Measurements from ENCODE around the gene OGFR. TPM values are rescaled to one million over a fixed set of nuclear protein-coding genes. Genes with fewer than 3 reads are reported as not detected.

OGFR gene
- polyA plus RNA-seq, 1 donor (not counting 4 experiments of a cell fraction or from before 2014, with no cell fraction given) = 39.8 TPM

- Histone ChIP-seq H3K9ac (ENCODE audit: control insufficient read depth, extremely low read depth, insufficient read depth, low read length) (no peak overlapping the region), H3K4me2 (ENCODE audit: control insufficient read depth, extremely low read depth, insufficient read depth, low read depth, low read length) (no peak overlapping the region), H3K36me3 (ENCODE audit: control insufficient read depth in 2 of 2, extremely low read depth in 1 of 2, insufficient read depth in 2 of 2, low read length in 2 of 2) (peaks cover 0 to 21% of the 10 kb centered on the region in 2 experiments), H3K27me3 (ENCODE audit: control insufficient read depth, extremely low read depth, insufficient read depth, low read length) (peaks cover 35% of the 10 kb centered on the region), H4K20me1 (ENCODE audit: control insufficient read depth, extremely low read depth, insufficient read depth, low read length) (peaks cover 4% of the 10 kb centered on the region), H2AFZ (ENCODE audit: control insufficient read depth, low read length) (no peak overlapping the region), H3K9me1 (ENCODE audit: control insufficient read depth, extremely low read depth, insufficient read depth, low read length) (no peaks in the 10 kb centered on the region), H3K79me2 (ENCODE audit: control insufficient read depth, insufficient read depth, low read length) (no peaks in the 10 kb centered on the region), H3K27ac (ENCODE audit: control insufficient read depth, insufficient read depth, low read length) (no peak overlapping the region), H3K4me1 (ENCODE audit: control insufficient read depth, extremely low read depth, insufficient read depth, low read length) (peaks cover 21% of the 10 kb centered on the region), H3K4me3 (ENCODE audit: control insufficient read depth in 2 of 3, extremely low read depth in 1 of 3, insufficient read depth in 2 of 3, low read depth in 1 of 3, low read length in 3 of 3) (no peak overlapping the region), H3K9me3 (ENCODE audit: control insufficient read depth, low read depth, low read length) (no peaks in the 10 kb centered on the region)
- dilution Hi-C loops (cut with MboI; ENCODE audit: extremely low pct_ligation_motif_present, low sequenced_read_pairs) = no loop called here
- TF ChIP-seq CTCF (optimal IDR thresholded peaks at IDR 0.05 in 1 of 3, IDR thresholded peaks at IDR 0.05 in 1 of 3, conservative IDR thresholded peaks at IDR 0.05 in 1 of 3; ENCODE audit: extremely low read depth in 1 of 3, insufficient read depth in 2 of 3, low read length in 3 of 3) = no peak
- FAIRE-seq = no peak
- no peak for DNase-seq (ENCODE audit: low read depth, low spot score)
Measured at GRCh38 chr20:62814709-62815065, 10.1 kb downstream of the OGFR start.

- Histone ChIP-seq H2AFZ (ENCODE audit: control insufficient read depth, low read length) (no peak overlapping the region), H3K4me2 (ENCODE audit: control insufficient read depth, extremely low read depth, insufficient read depth, low read depth, low read length) (peak overlapping the region; percentile 60), H3K9ac (ENCODE audit: control insufficient read depth, extremely low read depth, insufficient read depth, low read length) (no peak overlapping the region), H3K9me3 (ENCODE audit: control insufficient read depth, low read depth, low read length) (no peaks in the 10 kb centered on the region), H4K20me1 (ENCODE audit: control insufficient read depth, extremely low read depth, insufficient read depth, low read length) (peaks cover 4% of the 10 kb centered on the region), H3K4me1 (ENCODE audit: control insufficient read depth, extremely low read depth, insufficient read depth, low read length) (peaks cover 21% of the 10 kb centered on the region), H3K79me2 (ENCODE audit: control insufficient read depth, insufficient read depth, low read length) (no peaks in the 10 kb centered on the region), H3K27ac (ENCODE audit: control insufficient read depth, insufficient read depth, low read length) (no peak overlapping the region), H3K4me3 (ENCODE audit: control insufficient read depth in 2 of 3, extremely low read depth in 1 of 3, insufficient read depth in 2 of 3, low read depth in 1 of 3, low read length in 3 of 3) (no peak overlapping the region), H3K36me3 (ENCODE audit: control insufficient read depth in 2 of 2, extremely low read depth in 1 of 2, insufficient read depth in 2 of 2, low read length in 2 of 2) (peaks cover 0 to 15% of the 10 kb centered on the region in 2 experiments), H3K27me3 (ENCODE audit: control insufficient read depth, extremely low read depth, insufficient read depth, low read length) (peaks cover 39% of the 10 kb centered on the region), H3K9me1 (ENCODE audit: control insufficient read depth, extremely low read depth, insufficient read depth, low read length) (no peaks in the 10 kb centered on the region)
- no peak for TF ChIP-seq EZH2 (IDR thresholded peaks at IDR 0.05; ENCODE audit: low read length)
- TF ChIP-seq CTCF (optimal IDR thresholded peaks at IDR 0.05 in 1 of 3, IDR thresholded peaks at IDR 0.05 in 1 of 3, conservative IDR thresholded peaks at IDR 0.05 in 1 of 3; ENCODE audit: extremely low read depth in 1 of 3, insufficient read depth in 2 of 3, low read length in 3 of 3) = no peak
- DNase-seq (ENCODE audit: low read depth, low spot score) (no peak), FAIRE-seq (peak; percentile 74)
- dilution Hi-C loops (cut with MboI; ENCODE audit: extremely low pct_ligation_motif_present, low sequenced_read_pairs) = no loop called here
Measured at GRCh38 chr20:62815066-62815991, 10.7 kb downstream of the OGFR start.

All from keratinocyte (primary cell).